ENCODE measurements around the gene RBM47.

- TF ChIP-seq RAD21 (CRISPR knock-in tag; conservative IDR thresholded peaks at IDR 0.05 in 1 of 2, IDR thresholded peaks at IDR 0.05 in 1 of 2): no peak
- no peak for TF ChIP-seq SMC3 (conservative IDR thresholded peaks at IDR 0.05; ENCODE audit: insufficient read depth, low read depth, low read length)
- TF ChIP-seq ZSCAN29 (IDR thresholded peaks at IDR 0.05): no peak
- no peak for TF ChIP-seq DPF2 (IDR thresholded peaks at IDR 0.05)
- no peak for TF ChIP-seq MECOM (CRISPR knock-in tag; IDR thresholded peaks at IDR 0.05)
- TF ChIP-seq YY1 (IDR thresholded peaks at IDR 0.05; ENCODE audit: borderline replicate concordance in 1 of 3, control insufficient read depth in 1 of 3, extremely low read depth in 1 of 3, insufficient read depth in 3 of 3, insufficient read length in 1 of 3, insufficient replicate concordance in 2 of 3, low read depth in 1 of 3, low read length in 2 of 3): no peak
- TF ChIP-seq, protein P1, sequence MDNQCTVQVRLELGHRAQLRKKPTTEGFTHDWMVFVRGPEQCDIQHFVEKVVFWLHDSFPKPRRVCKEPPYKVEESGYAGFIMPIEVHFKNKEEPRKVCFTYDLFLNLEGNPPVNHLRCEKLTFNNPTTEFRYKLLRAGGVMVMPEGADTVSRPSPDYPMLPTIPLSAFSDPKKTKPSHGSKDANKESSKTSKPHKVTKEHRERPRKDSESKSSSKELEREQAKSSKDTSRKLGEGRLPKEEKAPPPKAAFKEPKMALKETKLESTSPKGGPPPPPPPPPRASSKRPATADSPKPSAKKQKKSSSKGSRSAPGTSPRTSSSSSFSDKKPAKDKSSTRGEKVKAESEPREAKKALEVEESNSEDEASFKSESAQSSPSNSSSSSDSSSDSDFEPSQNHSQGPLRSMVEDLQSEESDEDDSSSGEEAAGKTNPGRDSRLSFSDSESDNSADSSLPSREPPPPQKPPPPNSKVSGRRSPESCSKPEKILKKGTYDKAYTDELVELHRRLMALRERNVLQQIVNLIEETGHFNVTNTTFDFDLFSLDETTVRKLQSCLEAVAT (IDR thresholded peaks at IDR 0.05): no peak
- no peak for TF ChIP-seq EZH2 (IDR thresholded peaks at IDR 0.05; ENCODE audit: borderline replicate concordance, low read depth, low read length)
- no peak for TF ChIP-seq SNAPC5 (CRISPR knock-in tag; IDR thresholded peaks at IDR 0.05)
- TF ChIP-seq CTCF (IDR thresholded peaks at IDR 0.05 in 2 of 3, conservative IDR thresholded peaks at IDR 0.05 in 1 of 3; ENCODE audit: insufficient read depth in 2 of 3, low read depth in 1 of 3, low read length in 3 of 3): no peak
- TF ChIP-seq GTF2F1 (IDR thresholded peaks at IDR 0.05; ENCODE audit: low read depth, low read length): no peak
These were observed 113.0 kb downstream of the RBM47 start for GRCh38 chr4:40516651-40517050.
